ENCODE results near the gene AAK1.
"Not testable (repeated sequence)": the region's sequence is repeated elsewhere in the genome, so short reads cannot be mapped to it uniquely, and the experiment has no call there.

AAK1 gene

GRCh38 chr2:69625078-69625795 lies 18.3 kb downstream of the AAK1 start:
- no peak for DNase-seq (ENCODE audit: low read depth)

GRCh38 chr2:69624611-69625010 lies 18.9 kb downstream of the AAK1 start:
- no peak for DNase-seq (ENCODE audit: low read depth)

- no peak for DNase-seq (ENCODE audit: low read depth)
Observed at GRCh38 chr2:69624131-69624530, 19.4 kb downstream of the AAK1 start.

- no peak for DNase-seq (ENCODE audit: low read depth)
Observed at GRCh38 chr2:69623236-69623635, 20.3 kb downstream of the AAK1 start.

GRCh38 chr2:69622805-69623204 lies 20.7 kb downstream of the AAK1 start:
- not testable (repeated sequence) for DNase-seq (ENCODE audit: low read depth)

- not testable (repeated sequence) for DNase-seq (ENCODE audit: low read depth)
Observed at GRCh38 chr2:69622017-69622540, 21.5 kb downstream of the AAK1 start.

- no peak for DNase-seq (ENCODE audit: low read depth)
Observed at GRCh38 chr2:69621440-69621839, 22.1 kb downstream of the AAK1 start.

GRCh38 chr2:69620870-69621269 lies 22.7 kb downstream of the AAK1 start:
- DNase-seq (ENCODE audit: low read depth), result no peak

GRCh38 chr2:69619725-69620124 lies 23.8 kb downstream of the AAK1 start:
- DNase-seq (ENCODE audit: low read depth), result no peak

- no peak for DNase-seq (ENCODE audit: low read depth)
Observed at GRCh38 chr2:69618362-69618761, 25.2 kb downstream of the AAK1 start.

GRCh38 chr2:69617744-69618143 lies 25.8 kb downstream of the AAK1 start:
- DNase-seq (ENCODE audit: low read depth), result no peak

- DNase-seq (ENCODE audit: low read depth), result no peak
Observed at GRCh38 chr2:69616755-69617154, 26.8 kb downstream of the AAK1 start.

GRCh38 chr2:69615969-69616368 lies 27.6 kb downstream of the AAK1 start:
- DNase-seq (ENCODE audit: low read depth), result no peak

GRCh38 chr2:69615078-69615625 lies 28.4 kb downstream of the AAK1 start:
- no peak for DNase-seq (ENCODE audit: low read depth)

- DNase-seq (ENCODE audit: low read depth), result no peak
Observed at GRCh38 chr2:69612707-69613106, 30.8 kb downstream of the AAK1 start.

- no peak for DNase-seq (ENCODE audit: low read depth)
Observed at GRCh38 chr2:69612200-69612599, 31.3 kb downstream of the AAK1 start.

- no peak for DNase-seq (ENCODE audit: low read depth)
Observed at GRCh38 chr2:69608109-69608508, 35.4 kb downstream of the AAK1 start.

- DNase-seq (ENCODE audit: low read depth), result not testable (repeated sequence)
Observed at GRCh38 chr2:69606771-69607170, 36.8 kb downstream of the AAK1 start.

GRCh38 chr2:69605284-69605683 lies 38.3 kb downstream of the AAK1 start:
- no peak for DNase-seq (ENCODE audit: low read depth)

- no peak for DNase-seq (ENCODE audit: low read depth)
Observed at GRCh38 chr2:69604836-69605235, 38.7 kb downstream of the AAK1 start.

- no peak for DNase-seq (ENCODE audit: low read depth)
Observed at GRCh38 chr2:69604026-69604678, 39.4 kb downstream of the AAK1 start.

- DNase-seq (ENCODE audit: low read depth), result no peak
Observed at GRCh38 chr2:69603146-69603743, 40.3 kb downstream of the AAK1 start.

- DNase-seq (ENCODE audit: low read depth), result peak; percentile 83
Observed at GRCh38 chr2:69601179-69601612, 42.3 kb downstream of the AAK1 start.
